Liver (tissue), 3 donors: ENCODE measurements around the gene MSI2.

Experiments
- ATF3 ChIP-seq: IDR thresholded peaks from 2 replicates; pipeline ENCODE4 v1.6.1; 2016; ENCODE audit warnings: antibody characterized with exemption
- CTCF ChIP-seq: fragments of 150-350 bp; IDR thresholded peaks from 2 replicates; pipeline ENCODE4 v1.5.1; 2017; ENCODE audit warnings: improper control_type of control experiment, low read depth, low read length; ENCODE audit not compliant: missing input control
- EGR1 ChIP-seq, 2 donors: IDR thresholded peaks; 2 replicates each; pipeline ENCODE4 v1.6.1; 2016 to 2018; ENCODE audit warnings: antibody characterized with exemption in 2 of 2, low read depth in 2 of 2
- GABPA ChIP-seq, 2 donors: IDR thresholded peaks in 1 of 2; conservative IDR thresholded peaks in 1 of 2; 2 replicates each; pipeline ENCODE4 v1.6.1; 2016; ENCODE audit warnings: antibody characterized with exemption in 2 of 2, mild to moderate bottlenecking in 1 of 2, moderate library complexity in 1 of 2
- JUND ChIP-seq, 2 donors: IDR thresholded peaks; 2 replicates each; pipeline ENCODE4 v1.6.1; 2016; ENCODE audit warnings: antibody characterized with exemption in 2 of 2
- MAX ChIP-seq: IDR thresholded peaks from 2 replicates; pipeline ENCODE4 v1.6.1; 2016; ENCODE audit warnings: antibody characterized with exemption
- RAD21 ChIP-seq, 2 donors: IDR thresholded peaks; 2 replicates each; pipeline ENCODE4 v1.6.1; 2016; ENCODE audit warnings: antibody characterized with exemption in 2 of 2, mild to moderate bottlenecking in 2 of 2
- REST ChIP-seq: IDR thresholded peaks from 2 replicates; pipeline ENCODE4 v1.6.1; 2016; ENCODE audit warnings: antibody characterized with exemption, mild to moderate bottlenecking
- SP1 ChIP-seq: IDR thresholded peaks from 2 replicates; pipeline ENCODE4 v1.6.1; 2018; ENCODE audit warnings: antibody characterized with exemption, mild to moderate bottlenecking
- TAF1 ChIP-seq: conservative IDR thresholded peaks from 2 replicates; pipeline ENCODE4 v1.6.1; 2016; ENCODE audit warnings: antibody characterized with exemption, mild to moderate bottlenecking
- YY1 ChIP-seq: IDR thresholded peaks from 2 replicates; pipeline ENCODE4 v1.6.1; 2016; ENCODE audit warnings: antibody characterized with exemption, mild to moderate bottlenecking
- donor health status: healthy.
- donor health status: healthy.

- TF ChIP-seq SP1 (no peak), CTCF (no peak), GABPA (IDR thresholded peaks at IDR 0.05 in 1 of 2, conservative IDR thresholded peaks at IDR 0.05 in 1 of 2) (no peak), MAX (no peak), JUND (IDR thresholded peaks at IDR 0.05) (no peak), TAF1 (no peak), REST (no peak), YY1 (no peak), RAD21 (IDR thresholded peaks at IDR 0.05) (no peak), ATF3 (no peak), EGR1 (IDR thresholded peaks at IDR 0.05; ENCODE audit: low read depth in 2 of 2) (no peak)
Observed at GRCh38 chr17:57388131-57388725, 131.9 kb downstream of the MSI2 start.
